CD8-positive, alpha-beta memory T cell (primary cell): ENCODE data around the gene TDO2. TPM values are rescaled to one million over a fixed set of nuclear protein-coding genes. Genes with fewer than 3 reads are reported as not detected.

Experiments
- CTCF ChIA-PET: fragments of 350-600 bp; sonication (Branson Sonifier 250); formaldehyde crosslinking; loops from one replicate; lab custom pipeline; 2021; ENCODE audit warnings: antibody characterized with exemption; lab: Charles Lee
- POLR2A ChIA-PET: fragments of 350-600 bp; sonication (Branson Sonifier 250); formaldehyde crosslinking; loops from one replicate; lab custom pipeline; 2021; ENCODE audit warnings: antibody characterized with exemption; lab: Charles Lee
- DNase-seq, 5 donors: peaks; one replicate each; pipeline versions ENCODE4 v3.0.0 to v3.0.0-alpha.2; 2020 to 2022; ENCODE audit warnings: mixed read lengths in 1 of 5
- H3K27ac ChIP-seq: one replicate; pipeline ENCODE4 v1.7.0; 2013; ENCODE audit warnings: low read depth, mild to moderate bottlenecking, low read length, moderate library complexity
- H3K27me3 ChIP-seq: 2 replicates; pipeline ENCODE4 v1.7.0; 2013; ENCODE audit warnings: low read length, mild to moderate bottlenecking; ENCODE audit not compliant: insufficient read depth, poor library complexity, severe bottlenecking
- H3K36me3 ChIP-seq: 2 replicates; pipeline ENCODE4 v1.7.0; 2013; ENCODE audit warnings: mild to moderate bottlenecking, low read length, moderate library complexity; ENCODE audit not compliant: insufficient read depth
- H3K4me1 ChIP-seq: 2 replicates; pipeline ENCODE4 v1.7.0; 2013; ENCODE audit warnings: mild to moderate bottlenecking, low read length, moderate library complexity; ENCODE audit not compliant: insufficient read depth
- H3K4me3 ChIP-seq: 2 replicates; pipeline ENCODE4 v1.7.0; 2013; ENCODE audit warnings: mild to moderate bottlenecking, low read length
- H3K9me3 ChIP-seq: 2 replicates; pipeline ENCODE4 v1.7.0; 2013; ENCODE audit warnings: mild to moderate bottlenecking, low read length
- H3K27ac Mint-ChIP-seq, 8 donors: one replicate each; pipeline ENCODE4 v1.8.0; 2020 to 2021; ENCODE audit warnings: mixed read lengths in 8 of 8, mild to moderate bottlenecking in 6 of 8, inconsistent platforms in 3 of 8, moderate library complexity in 3 of 8
- H3K27me3 Mint-ChIP-seq, 2 donors: one replicate each; pipeline ENCODE4 v1.8.0; 2020 to 2021; ENCODE audit warnings: mixed read lengths in 2 of 2, mild to moderate bottlenecking in 1 of 2, moderate library complexity in 1 of 2
- H3K36me3 Mint-ChIP-seq, 3 donors: one replicate each; pipeline ENCODE4 v1.8.0; 2020 to 2021; ENCODE audit warnings: mixed read lengths in 3 of 3, inconsistent platforms in 1 of 3, mild to moderate bottlenecking in 1 of 3
- H3K4me1 Mint-ChIP-seq, 3 donors: one replicate each; pipeline ENCODE4 v1.8.0; 2020 to 2021; ENCODE audit warnings: mixed read lengths in 3 of 3, inconsistent platforms in 1 of 3, mild to moderate bottlenecking in 1 of 3
- H3K4me3 Mint-ChIP-seq, 7 donors: one replicate each; pipeline ENCODE4 v1.8.0; 2020 to 2021; ENCODE audit warnings: mixed read lengths in 7 of 7, mild to moderate bottlenecking in 6 of 7, moderate library complexity in 4 of 7, inconsistent platforms in 2 of 7
- H3K9me3 Mint-ChIP-seq, 5 donors: one replicate each; pipeline ENCODE4 v1.8.0; 2020 to 2022; ENCODE audit warnings: mixed read lengths in 5 of 5, mild to moderate bottlenecking in 3 of 5, moderate library complexity in 2 of 5, inconsistent platforms in 1 of 5
- polyA plus RNA-seq: library from polyadenylated mRNA; unstranded; fragments of 300-500 nt; fragmentation: Illumina TruSeq; gene quantifications from one replicate; pipeline ENCODE4 v1.2.3, GENCODE V29; 2021
- total RNA-seq, 2 experiments: library from RNA; stranded (reverse); gene quantifications; one replicate each; pipeline ENCODE4 v1.2.3, GENCODE V29; 2021

The TDO2 gene
- not detected for total RNA-seq
- not detected for polyA plus RNA-seq

- no peak within 1 kb of the TSS for H3K27ac ChIP-seq
- DNase-seq = no peak
- no peaks in the 10 kb centered on the region for H3K27me3 ChIP-seq
- Mint-ChIP-seq H3K4me3 (no peak within 1 kb of the TSS), H3K27ac (peak within 1 kb of the TSS in 1 of 8 donors; percentile 50), H3K9me3 (peaks cover 0 to 5% (median 0%) of the 10 kb centered on the region in 5 donors), H3K36me3 (no peaks in the 10 kb centered on the region), H3K4me1 (no peaks in the 10 kb centered on the region), H3K27me3 (peaks cover 0 to 12% of the 10 kb centered on the region in 2 donors)
- POLR2A ChIA-PET = no interaction called here
- CTCF ChIA-PET = no interaction called here
- H3K4me1 ChIP-seq = no peaks in the 10 kb centered on the region
- no peak within 1 kb of the TSS for H3K4me3 ChIP-seq
- H3K36me3 ChIP-seq = no peaks in the 10 kb centered on the region
- no peaks in the 10 kb centered on the region for H3K9me3 ChIP-seq
Measured at GRCh38 chr4:155903453-155903852, at the start of gene TDO2. Gene TDO2 (plus strand): TSS chr4:155903696. CDS start chr4:155903759, 63 bp downstream.

GRCh38 chr4:155854582-155855226 lies 48.8 kb upstream of the TDO2 start:
- no peak for DNase-seq
- Histone ChIP-seq H3K27me3 (no peaks in the 10 kb centered on the region), H3K4me1 (no peaks in the 10 kb centered on the region), H3K4me3 (no peak overlapping the region), H3K27ac (no peak overlapping the region), H3K9me3 (no peaks in the 10 kb centered on the region), H3K36me3 (no peaks in the 10 kb centered on the region)
- peaks cover 1 to 7% of the 10 kb centered on the region in 2 donors for H3K27me3 Mint-ChIP-seq
- H3K27ac Mint-ChIP-seq = no peak overlapping the region
- ChIA-PET CTCF (no interaction called here), POLR2A (no interaction called here)
- H3K36me3 Mint-ChIP-seq = no peaks in the 10 kb centered on the region
- H3K4me3 Mint-ChIP-seq = no peak overlapping the region
- peaks cover 0 to 1% (median 0%) of the 10 kb centered on the region in 5 donors for H3K9me3 Mint-ChIP-seq
- H3K4me1 Mint-ChIP-seq = no peaks in the 10 kb centered on the region

- Histone ChIP-seq H3K27ac (no peak overlapping the region), H3K27me3 (no peaks in the 10 kb centered on the region), H3K9me3 (no peaks in the 10 kb centered on the region), H3K4me1 (no peaks in the 10 kb centered on the region), H3K36me3 (no peaks in the 10 kb centered on the region), H3K4me3 (no peak overlapping the region)
- Mint-ChIP-seq H3K4me1 (no peaks in the 10 kb centered on the region), H3K36me3 (no peaks in the 10 kb centered on the region), H3K9me3 (no peaks in the 10 kb centered on the region), H3K27me3 (peaks cover 0 to 7% of the 10 kb centered on the region in 2 donors), H3K27ac (no peak overlapping the region), H3K4me3 (no peak overlapping the region)
- CTCF ChIA-PET = no interaction called here
- POLR2A ChIA-PET = no interaction called here
- DNase-seq = no peak
Measured at GRCh38 chr4:155855897-155856296, 47.6 kb upstream of the TDO2 start.

GRCh38 chr4:155866177-155866576 lies 37.3 kb upstream of the TDO2 start, which contains the start of gene ASIC5:
Gene ASIC5 (minus strand): TSS chr4:155866277. CDS start chr4:155866226, 51 bp downstream.
- Mint-ChIP-seq H3K4me3 (no peak within 1 kb of the TSS), H3K4me1 (no peaks in the 10 kb centered on the region), H3K36me3 (no peaks in the 10 kb centered on the region), H3K27ac (no peak within 1 kb of the TSS), H3K9me3 (peaks cover 0 to 4% (median 0%) of the 10 kb centered on the region in 5 donors), H3K27me3 (no peaks in the 10 kb centered on the region)
- Histone ChIP-seq H3K36me3 (no peaks in the 10 kb centered on the region), H3K4me1 (no peaks in the 10 kb centered on the region), H3K27me3 (no peaks in the 10 kb centered on the region), H3K27ac (no peak within 1 kb of the TSS), H3K9me3 (no peaks in the 10 kb centered on the region), H3K4me3 (no peak within 1 kb of the TSS)
- CTCF ChIA-PET = no interaction called here
- POLR2A ChIA-PET = no interaction called here
- no peak for DNase-seq

- no peaks in the 10 kb centered on the region for H3K27me3 ChIP-seq
- no peaks in the 10 kb centered on the region for H3K9me3 ChIP-seq
- no peak overlapping the region for H3K4me3 Mint-ChIP-seq
- H3K4me3 ChIP-seq = no peak overlapping the region
- ChIA-PET CTCF (no interaction called here), POLR2A (no interaction called here)
- no peak for DNase-seq
- H3K27ac ChIP-seq = no peak overlapping the region
- H3K36me3 Mint-ChIP-seq = no peaks in the 10 kb centered on the region
- H3K9me3 Mint-ChIP-seq = peaks cover 0 to 8% (median 5%) of the 10 kb centered on the region in 5 donors
- H3K36me3 ChIP-seq = no peaks in the 10 kb centered on the region
- H3K4me1 ChIP-seq = no peaks in the 10 kb centered on the region
- H3K27ac Mint-ChIP-seq = no peak overlapping the region
- H3K27me3 Mint-ChIP-seq = no peaks in the 10 kb centered on the region
- no peaks in the 10 kb centered on the region for H3K4me1 Mint-ChIP-seq
Measured at GRCh38 chr4:155875878-155876277, 27.6 kb upstream of the TDO2 start.

GRCh38 chr4:155877971-155878370 lies 25.5 kb upstream of the TDO2 start:
- no peak for DNase-seq
- Histone ChIP-seq H3K27me3 (no peaks in the 10 kb centered on the region), H3K27ac (no peak overlapping the region), H3K4me3 (no peak overlapping the region), H3K4me1 (no peaks in the 10 kb centered on the region), H3K9me3 (no peaks in the 10 kb centered on the region), H3K36me3 (no peaks in the 10 kb centered on the region)
- Mint-ChIP-seq H3K36me3 (no peaks in the 10 kb centered on the region), H3K9me3 (peaks cover 0 to 8% (median 5%) of the 10 kb centered on the region in 5 donors), H3K27ac (no peak overlapping the region), H3K4me1 (no peaks in the 10 kb centered on the region), H3K4me3 (no peak overlapping the region), H3K27me3 (no peaks in the 10 kb centered on the region)
- CTCF ChIA-PET = no interaction called here
- POLR2A ChIA-PET = no interaction called here

GRCh38 chr4:155878611-155879010 lies 24.9 kb upstream of the TDO2 start:
- ChIA-PET POLR2A (no interaction called here), CTCF (no interaction called here)
- H3K9me3 Mint-ChIP-seq = peaks cover 0 to 7% (median 5%) of the 10 kb centered on the region in 5 donors
- Histone ChIP-seq H3K4me3 (no peak overlapping the region), H3K27me3 (no peaks in the 10 kb centered on the region), H3K36me3 (no peaks in the 10 kb centered on the region), H3K27ac (no peak overlapping the region), H3K4me1 (no peaks in the 10 kb centered on the region), H3K9me3 (no peaks in the 10 kb centered on the region)
- no peaks in the 10 kb centered on the region for H3K36me3 Mint-ChIP-seq
- no peak for DNase-seq
- no peak overlapping the region for H3K27ac Mint-ChIP-seq
- H3K4me1 Mint-ChIP-seq = no peaks in the 10 kb centered on the region
- H3K27me3 Mint-ChIP-seq = no peaks in the 10 kb centered on the region
- no peak overlapping the region for H3K4me3 Mint-ChIP-seq

- Histone ChIP-seq H3K27ac (no peak overlapping the region), H3K36me3 (no peaks in the 10 kb centered on the region), H3K4me3 (no peak overlapping the region), H3K27me3 (no peaks in the 10 kb centered on the region), H3K9me3 (no peaks in the 10 kb centered on the region), H3K4me1 (no peaks in the 10 kb centered on the region)
- POLR2A ChIA-PET = no interaction called here
- Mint-ChIP-seq H3K36me3 (no peaks in the 10 kb centered on the region), H3K4me1 (no peaks in the 10 kb centered on the region), H3K4me3 (no peak overlapping the region), H3K27me3 (no peaks in the 10 kb centered on the region), H3K27ac (no peak overlapping the region), H3K9me3 (peaks cover 0 to 8% (median 5%) of the 10 kb centered on the region in 5 donors)
- no peak for DNase-seq
- CTCF ChIA-PET = no interaction called here
Measured at GRCh38 chr4:155879767-155880166, 23.7 kb upstream of the TDO2 start.
